ENCODE data around the gene SPDYE18.
"Not testable (repeated sequence)": the region's sequence is repeated elsewhere in the genome, so short reads cannot be mapped to it uniquely, and the experiment has no call there.

- TF ChIP-seq CTCF (IDR thresholded peaks at IDR 0.05; ENCODE audit: low read length); EZH2 (optimal IDR thresholded peaks at IDR 0.05; ENCODE audit: low read depth, low read length); EZH2phosphoT487 (IDR thresholded peaks at IDR 0.05; ENCODE audit: low read length): not testable (repeated sequence)
Measured at GRCh38 chr7:77079624-77080023, 17.3 kb upstream of the SPDYE18 start.
